NOMO-1 (cell line): ENCODE data around the gene ACTN4.

Source experiments
- DNase-seq, 2 experiments: peaks; one replicate each; lab custom pipeline; 2025; ENCODE audit not compliant: unreplicated experiment in 2 of 2; lab: John Stamatoyannopoulos, UW

Gene ACTN4

GRCh38 chr19:38721496-38721895 lies 74.0 kb downstream of the ACTN4 start:
- DNase-seq: no peak

GRCh38 chr19:38721979-38722773 lies 74.7 kb downstream of the ACTN4 start:
- DNase-seq: no peak

- DNase-seq: no peak
Observed at GRCh38 chr19:38722947-38723605, 75.6 kb downstream of the ACTN4 start.

- no peak for DNase-seq
Observed at GRCh38 chr19:38723606-38723965, 76.1 kb downstream of the ACTN4 start.

GRCh38 chr19:38723990-38724854 lies 76.8 kb downstream of the ACTN4 start:
- no peak for DNase-seq

- DNase-seq: no peak
Observed at GRCh38 chr19:38725469-38726283, 78.2 kb downstream of the ACTN4 start.

- DNase-seq: no peak
Observed at GRCh38 chr19:38726284-38726673, 78.8 kb downstream of the ACTN4 start.

GRCh38 chr19:38726761-38727301 lies 79.4 kb downstream of the ACTN4 start:
- no peak for DNase-seq

- DNase-seq: no peak
Observed at GRCh38 chr19:38727306-38727867, 79.9 kb downstream of the ACTN4 start.

GRCh38 chr19:38727868-38728660 lies 80.6 kb downstream of the ACTN4 start:
- no peak for DNase-seq

- no peak for DNase-seq
Observed at GRCh38 chr19:38728752-38729541, 81.5 kb downstream of the ACTN4 start.

GRCh38 chr19:38729653-38730469 lies 82.4 kb downstream of the ACTN4 start:
- peak; percentile 19 to 27 for DNase-seq

GRCh38 chr19:38730470-38730730 lies 83.0 kb downstream of the ACTN4 start:
- DNase-seq: no peak

GRCh38 chr19:38730731-38731589 lies 83.5 kb downstream of the ACTN4 start:
- no peak for DNase-seq

- DNase-seq: no peak
Observed at GRCh38 chr19:38731654-38732301, 84.3 kb downstream of the ACTN4 start.

GRCh38 chr19:38733241-38733492 lies 85.7 kb downstream of the ACTN4 start:
- no peak for DNase-seq
